Stimulated activated CD8-positive, alpha-beta memory T cell treated with anti-CD3 and anti-CD28 coated beads, Interleukin-7, amount 100 ng/mL, for 1 hour (primary cell): ENCODE results near the gene PCYT2.

Experiments
- DNase-seq, 2 donors: peaks; one replicate each; pipeline ENCODE4 v3.0.0-alpha.2; 2020; ENCODE audit warnings: low read depth in 2 of 2

The PCYT2 gene

DNA sequence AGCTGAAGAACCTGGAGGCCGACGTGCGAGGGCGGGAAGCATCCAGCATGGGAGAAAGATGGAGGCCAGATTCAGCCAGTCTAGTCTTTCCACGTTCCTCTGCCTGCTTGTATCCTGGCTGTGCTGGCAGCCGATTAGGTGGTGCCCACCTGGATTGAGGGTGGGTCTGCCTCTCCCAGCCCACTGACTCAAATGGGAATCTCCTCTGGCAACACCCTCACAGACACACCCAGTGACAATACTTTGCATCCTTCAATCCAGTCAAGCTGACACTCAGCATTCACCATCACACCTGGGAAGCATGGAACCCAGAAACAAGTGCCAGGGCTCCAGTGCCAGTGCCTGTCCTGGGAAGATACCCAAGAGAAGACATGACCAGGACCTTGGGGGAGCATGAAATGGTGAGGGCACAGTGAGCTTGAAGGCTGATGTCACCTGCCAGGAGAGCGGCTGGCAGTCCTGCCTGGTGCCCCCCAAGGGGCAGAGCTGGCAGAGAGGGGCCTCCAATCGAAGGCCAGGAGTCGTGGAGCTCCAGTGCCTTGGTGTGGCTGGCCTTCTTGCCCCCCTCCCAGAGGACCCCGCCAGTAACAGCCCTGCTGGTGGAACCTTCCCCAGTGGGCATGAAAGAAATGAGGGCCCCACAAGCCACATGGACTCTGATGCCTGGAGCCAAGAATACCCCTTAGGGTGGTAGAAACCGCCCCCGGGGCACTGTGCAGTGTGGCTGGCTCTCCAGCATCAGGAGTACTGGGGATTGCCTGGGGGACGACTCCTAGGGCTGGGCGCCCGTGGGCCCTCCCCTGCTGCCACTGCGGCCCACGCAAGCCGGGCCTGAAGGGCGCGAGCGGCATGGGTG, 9.8 kb downstream of the PCYT2 start:
- no peak for DNase-seq

DNA sequence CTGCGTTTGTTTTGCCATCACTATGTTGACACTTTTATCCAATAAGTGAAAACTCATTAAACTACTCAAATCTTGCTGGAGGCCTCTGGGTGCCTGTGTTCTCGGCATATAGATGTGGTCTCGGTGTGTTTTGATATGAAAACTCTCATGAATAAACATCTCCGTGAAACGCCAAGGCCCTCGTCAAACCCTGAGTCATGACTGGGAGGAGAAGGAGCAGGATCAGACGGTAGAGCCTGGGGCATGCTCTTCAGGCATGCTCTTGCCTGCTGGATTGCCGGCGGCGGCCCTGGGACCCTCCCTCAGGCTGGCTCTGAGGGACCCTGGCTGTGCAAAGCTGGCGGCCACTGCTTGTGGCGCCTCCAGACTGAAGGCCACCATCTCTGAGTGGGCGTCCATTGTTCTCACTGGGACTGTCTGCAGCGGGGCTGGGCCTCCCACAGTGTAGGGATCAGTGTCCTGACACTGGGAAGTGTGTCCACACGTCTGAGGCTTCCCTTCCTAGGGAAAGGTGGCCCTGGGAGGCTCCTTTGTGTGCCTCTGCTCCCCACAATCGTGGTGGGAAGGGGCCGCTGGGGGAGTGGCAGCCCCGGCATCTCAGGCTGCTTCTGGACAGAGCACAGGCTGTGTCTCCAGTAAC, 10.9 kb downstream of the PCYT2 start:
- DNase-seq = no peak

GRCh38 chr17:81899514-81900166, 11.6 kb downstream of the PCYT2 start:
- DNase-seq = no peak

- no peak for DNase-seq
These were observed 12.3 kb downstream of the PCYT2 start for GRCh38 chr17:81898885-81899284.

- no peak for DNase-seq
These were observed 13.0 kb downstream of the PCYT2 start for GRCh38 chr17:81898029-81898866.

DNA sequence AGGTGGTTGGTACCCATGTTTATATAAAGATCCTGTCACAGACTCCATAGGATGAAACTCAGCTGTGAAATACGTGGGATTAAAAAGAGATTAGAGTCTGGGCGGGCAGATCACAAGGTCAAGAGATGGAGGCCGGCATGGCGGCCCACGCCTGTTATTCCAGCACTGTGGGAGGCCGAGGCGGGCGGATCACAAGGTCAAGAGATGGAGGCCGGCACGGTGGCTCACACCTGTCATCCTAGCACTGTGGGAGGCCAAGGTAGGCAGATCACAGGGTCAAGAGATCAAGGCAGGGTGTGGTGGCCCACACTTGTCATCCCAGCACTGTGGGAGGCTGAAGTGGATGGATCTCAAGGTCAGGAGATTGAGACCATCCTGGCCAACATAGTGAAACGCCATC, 15.8 kb downstream of the PCYT2 start:
- DNase-seq = no peak

GRCh38 chr17:81891303-81891552, 20.0 kb downstream of the PCYT2 start:
- DNase-seq = no peak

DNA sequence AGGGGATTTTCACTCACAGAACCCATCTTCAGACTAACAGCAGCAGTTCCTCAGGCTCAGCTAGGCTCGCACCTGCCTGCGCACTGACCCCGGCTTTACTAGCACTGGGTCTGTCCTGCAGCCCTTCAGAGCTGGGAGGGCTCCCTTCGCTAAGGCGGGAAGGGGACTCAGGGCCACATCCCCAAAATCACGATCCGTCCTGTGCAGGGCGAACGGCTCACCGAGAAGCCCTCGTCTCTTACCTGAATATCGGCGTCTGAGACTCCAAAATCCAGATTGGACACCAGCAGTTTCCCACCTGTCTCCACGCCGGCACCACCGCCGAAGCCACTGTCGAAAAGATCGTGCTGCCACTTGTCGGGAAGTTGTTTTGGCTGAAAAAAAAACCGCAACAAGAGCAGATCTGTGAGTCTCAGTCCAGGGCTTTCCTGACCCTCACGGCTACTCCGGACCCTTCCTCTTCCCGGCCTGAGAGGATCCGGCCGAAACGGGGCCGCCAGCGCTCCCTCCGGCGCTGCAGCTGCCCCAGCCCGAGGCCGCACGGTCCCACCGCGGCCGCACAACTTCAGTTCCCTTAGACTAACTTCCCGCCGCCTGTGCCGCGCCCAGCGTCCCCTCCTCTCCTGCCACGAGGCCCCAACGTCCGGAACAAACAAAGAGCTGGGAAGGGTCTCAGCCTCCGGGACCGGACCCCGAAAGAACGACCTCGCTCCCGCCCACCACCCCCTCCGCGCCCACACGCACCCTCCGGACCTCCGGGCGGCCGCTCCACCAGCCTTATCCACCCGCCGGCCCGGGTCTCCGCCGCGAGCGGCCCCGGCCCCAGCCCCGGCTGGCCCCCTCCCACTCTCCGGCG, 20.5 kb downstream of the PCYT2 start:
- DNase-seq = no peak

GRCh38 chr17:81889602-81890001, 21.6 kb downstream of the PCYT2 start:
- no peak for DNase-seq

GRCh38 chr17:81888988-81889595, 22.1 kb downstream of the PCYT2 start:
- DNase-seq = no peak

DNA sequence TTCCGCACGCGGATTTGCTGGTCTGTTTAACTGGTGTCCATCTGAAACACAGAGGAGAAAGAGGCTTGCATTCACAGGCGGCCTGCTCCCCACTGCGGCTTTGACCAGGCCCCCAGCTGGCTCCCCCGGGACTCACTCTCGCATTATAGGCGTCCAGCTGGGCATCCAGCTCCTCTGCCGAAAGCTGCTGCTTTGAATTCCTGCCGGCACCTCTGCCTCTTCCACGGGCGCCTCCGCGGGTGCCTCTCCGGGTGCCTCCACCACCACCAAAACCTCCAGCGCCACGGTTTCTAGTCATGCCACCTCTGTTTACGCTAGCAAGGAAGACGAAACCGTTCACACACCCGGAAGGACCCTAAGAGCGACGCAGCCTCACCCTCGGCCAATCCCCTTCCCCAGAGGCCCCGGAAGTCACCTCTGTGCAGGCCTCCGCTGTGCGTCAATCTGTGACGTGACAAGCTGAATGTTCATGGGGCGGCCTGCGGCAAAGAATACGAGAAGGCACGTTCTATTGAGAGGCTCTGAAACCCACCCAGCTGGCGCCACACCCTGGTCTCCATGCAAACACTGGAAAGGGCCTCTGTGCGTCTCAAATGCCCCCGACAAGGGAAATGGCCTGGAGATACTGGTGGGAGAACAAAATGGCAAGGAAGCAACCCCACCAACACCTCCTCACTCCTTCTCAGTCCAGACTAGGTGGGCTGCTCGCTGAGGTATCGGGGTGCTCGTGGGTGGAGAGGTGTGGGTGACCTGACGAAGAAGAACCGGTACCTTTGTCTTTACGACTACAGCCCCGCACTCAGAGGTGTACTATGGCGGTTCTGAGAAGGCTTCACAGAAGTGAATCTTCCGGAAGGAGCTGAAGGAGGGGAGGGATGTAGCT, 22.9 kb downstream of the PCYT2 start:
- no peak for DNase-seq

DNA sequence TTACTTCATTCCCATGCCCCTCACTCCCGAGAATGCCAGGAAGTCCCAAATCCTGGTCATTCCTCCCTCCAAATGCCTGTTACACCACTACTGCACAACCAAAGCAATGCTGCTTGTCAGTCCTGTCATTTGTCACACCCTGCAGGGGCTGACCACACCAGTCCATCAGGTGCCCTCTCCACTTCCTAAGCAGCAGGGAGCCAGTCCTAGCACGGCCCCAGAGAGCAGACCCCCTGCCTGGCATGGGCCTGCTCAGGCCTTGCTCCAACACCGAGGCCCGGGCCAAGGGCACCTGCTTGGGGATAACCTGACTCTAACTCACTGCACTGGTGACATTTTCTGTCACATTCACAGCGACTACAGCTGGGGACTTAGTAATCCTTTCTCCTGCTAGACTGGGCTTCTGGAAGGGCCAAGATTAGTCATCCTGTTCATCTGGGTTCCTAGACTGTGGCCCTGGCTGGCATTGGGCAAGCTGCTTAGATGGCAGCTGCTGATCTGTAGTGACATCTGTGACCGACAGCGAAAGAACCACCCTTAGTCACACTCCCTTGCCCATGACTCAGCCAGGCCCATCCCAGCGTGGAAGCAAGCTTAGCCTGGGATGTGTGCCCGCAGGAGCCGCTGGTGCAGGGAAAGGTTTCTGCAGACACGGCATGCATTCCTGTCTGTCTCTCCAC, 25.2 kb downstream of the PCYT2 start:
- no peak for DNase-seq

GRCh38 chr17:81885454-81885853, 25.7 kb downstream of the PCYT2 start:
- DNase-seq = no peak

- DNase-seq = no peak
These were observed 26.2 kb downstream of the PCYT2 start for GRCh38 chr17:81884968-81885367.

DNA sequence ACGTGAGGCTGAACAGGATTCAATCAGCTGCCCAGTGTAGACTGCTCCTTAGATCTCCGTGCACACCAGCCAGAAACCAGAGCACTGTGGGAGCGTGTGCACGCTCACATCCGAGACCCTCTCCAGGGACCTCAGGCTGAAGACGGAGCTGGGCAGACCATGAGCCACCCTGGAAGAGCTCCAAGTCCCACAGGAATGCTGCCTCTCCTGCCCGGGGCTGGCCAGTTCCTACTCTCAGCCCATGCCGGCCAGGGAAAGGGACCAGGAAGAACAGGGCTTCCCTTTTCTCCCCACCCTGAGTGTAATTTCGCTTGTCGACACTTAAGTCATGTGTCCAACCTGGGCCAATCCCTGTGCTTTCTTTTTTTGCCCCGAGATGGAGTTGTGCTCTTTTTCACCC, 26.7 kb downstream of the PCYT2 start:
- no peak for DNase-seq

DNA sequence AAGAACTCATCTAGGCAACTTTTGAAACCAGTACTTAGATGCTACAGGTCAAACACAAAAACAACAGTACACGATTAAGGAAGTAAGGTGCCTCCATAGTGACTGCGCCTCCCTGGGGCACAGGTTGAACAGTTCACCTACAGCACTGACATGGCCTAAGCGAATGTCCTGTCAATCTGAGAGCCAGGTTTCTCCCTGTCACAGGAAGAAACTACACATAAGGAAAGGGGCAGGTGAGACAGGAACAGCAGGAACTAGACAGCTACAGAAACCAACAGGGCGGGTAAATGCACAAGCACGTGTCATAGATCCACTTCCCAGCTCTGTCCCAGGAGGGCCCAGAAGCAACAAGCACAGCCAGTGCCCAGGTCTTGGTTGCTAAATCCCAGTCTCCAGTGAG, 32.1 kb downstream of the PCYT2 start:
- DNase-seq = no peak

GRCh38 chr17:81878294-81878693, 32.9 kb downstream of the PCYT2 start:
- DNase-seq = no peak

DNA sequence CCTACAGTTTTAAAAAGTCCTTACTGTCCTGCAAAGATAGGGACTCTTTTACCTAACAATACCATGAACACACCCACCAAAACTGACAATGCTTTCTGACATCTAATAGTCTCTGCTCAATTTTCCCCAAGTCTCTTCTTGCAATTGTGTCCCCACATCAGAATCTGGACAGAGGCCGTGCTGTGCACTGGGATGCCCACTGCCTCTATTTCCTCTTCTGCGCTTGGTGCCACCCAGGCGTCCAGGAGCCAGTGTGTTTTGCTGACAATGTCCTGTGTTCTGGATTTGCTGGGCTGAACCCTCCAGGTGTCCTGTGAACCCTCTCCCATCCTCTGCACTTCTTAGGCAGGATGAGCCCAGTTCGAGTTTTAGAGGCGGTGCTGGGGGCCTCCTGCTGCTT, 33.6 kb downstream of the PCYT2 start:
- no peak for DNase-seq
